ENCODE results near the gene RHPN2. TPM values are rescaled to one million over a fixed set of nuclear protein-coding genes. Genes with fewer than 3 reads are reported as not detected.

The RHPN2 gene
- total and polyA plus RNA-seq, 2 of the 13 experiments (the other 11 are each of a cell fraction or from before 2014, with no cell fraction given): 20.3 to 48.0 TPM

DNA sequence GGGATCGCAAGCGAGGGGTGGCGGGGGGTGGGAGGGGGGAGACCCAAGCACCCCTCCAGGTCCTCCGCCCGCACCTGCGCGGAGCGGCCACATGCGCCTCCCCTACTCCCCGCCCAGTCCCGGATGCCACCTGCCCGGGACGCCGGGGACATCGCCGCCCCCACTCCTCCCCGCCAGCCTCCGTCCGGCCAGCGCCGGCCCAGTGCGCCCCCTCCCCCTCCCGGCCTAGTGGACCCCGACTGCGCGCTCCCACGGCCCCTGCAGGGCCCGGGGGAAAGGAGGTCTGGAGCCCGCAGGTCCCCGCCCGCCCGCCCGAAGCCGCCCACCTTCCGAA, 263 bp downstream of the RHPN2 start:
- DNase-seq (ENCODE audit: low spot score) (no peak), FAIRE-seq (no peak), ATAC-seq (peak; percentile 71)
- Histone ChIP-seq H3K9ac (ENCODE audit: insufficient read depth, low read depth, low read length) (peak overlapping the region; percentile 88), H3K4me2 (ENCODE audit: low read depth, low read length) (peak overlapping the region; percentile 91), H3K4me3 (replicated peaks in 1 of 3; ENCODE audit: insufficient read depth in 1 of 3, low read depth in 2 of 3, low read length in 3 of 3) (peak overlapping the region; percentile 82 to 96 (median 96); a peak in 5 of 6 replicates), H3K36me3 (replicated peaks in 1 of 2; ENCODE audit: control insufficient read depth in 1 of 2, insufficient read depth in 2 of 2, low read length in 2 of 2) (peaks cover 0 to 2% of the 10 kb centered on the region in 2 experiments; a peak in 2 of 5 replicates), H4K20me1 (ENCODE audit: insufficient read depth, low read length) (peaks cover 33% of the 10 kb centered on the region), H3K79me2 (ENCODE audit: insufficient read depth, low read length) (peaks cover 47% of the 10 kb centered on the region), H2AFZ (ENCODE audit: low read length) (no peak overlapping the region), H3K27me3 (ENCODE audit: control insufficient read depth in 1 of 2, insufficient read depth in 2 of 2, low read length in 2 of 2) (no peaks in the 10 kb centered on the region), H3K4me1 (ENCODE audit: insufficient read depth, low read length) (peaks cover 59% of the 10 kb centered on the region), H3K9me3 (ENCODE audit: low read length) (no peaks in the 10 kb centered on the region), H3K27ac (ENCODE audit: extremely low read length, insufficient read depth, low read length) (peak overlapping the region; percentile 64)
- CTCF ChIA-PET (ENCODE audit: low intra/inter-chr PET ratio, low total read pairs): no interaction called here
- intact Hi-C loops (cut with micrococcal nuclease; ENCODE audit: unreplicated experiment) (loop anchor here (1.0 to 10.0 kb wide), 3 partner anchors 16 to 90 kb away; partner anchors contain the start of genes CEP89, FAAP24 and GPATCH1), in situ Hi-C loops (cut with HindIII; ENCODE audit: extremely low pct_ligation_motif_present, low pct_unique_long_range_greater_than_20kb) (no loop called here)
- POLR2A ChIA-PET: interaction anchor here (1.8 to 4.5 kb wide), 2 partner anchors 23 to 27 kb away, joined by 5 to 28 read pairs; no protein-coding TSS in a partner anchor
- BruUV-seq (replicated peaks): no TSS peak
- no CpG with 5 or more reads among the region's 35 CpGs for WGBS (ENCODE audit: low lambda C conversion rate)
- TF ChIP-seq, protein P1, sequence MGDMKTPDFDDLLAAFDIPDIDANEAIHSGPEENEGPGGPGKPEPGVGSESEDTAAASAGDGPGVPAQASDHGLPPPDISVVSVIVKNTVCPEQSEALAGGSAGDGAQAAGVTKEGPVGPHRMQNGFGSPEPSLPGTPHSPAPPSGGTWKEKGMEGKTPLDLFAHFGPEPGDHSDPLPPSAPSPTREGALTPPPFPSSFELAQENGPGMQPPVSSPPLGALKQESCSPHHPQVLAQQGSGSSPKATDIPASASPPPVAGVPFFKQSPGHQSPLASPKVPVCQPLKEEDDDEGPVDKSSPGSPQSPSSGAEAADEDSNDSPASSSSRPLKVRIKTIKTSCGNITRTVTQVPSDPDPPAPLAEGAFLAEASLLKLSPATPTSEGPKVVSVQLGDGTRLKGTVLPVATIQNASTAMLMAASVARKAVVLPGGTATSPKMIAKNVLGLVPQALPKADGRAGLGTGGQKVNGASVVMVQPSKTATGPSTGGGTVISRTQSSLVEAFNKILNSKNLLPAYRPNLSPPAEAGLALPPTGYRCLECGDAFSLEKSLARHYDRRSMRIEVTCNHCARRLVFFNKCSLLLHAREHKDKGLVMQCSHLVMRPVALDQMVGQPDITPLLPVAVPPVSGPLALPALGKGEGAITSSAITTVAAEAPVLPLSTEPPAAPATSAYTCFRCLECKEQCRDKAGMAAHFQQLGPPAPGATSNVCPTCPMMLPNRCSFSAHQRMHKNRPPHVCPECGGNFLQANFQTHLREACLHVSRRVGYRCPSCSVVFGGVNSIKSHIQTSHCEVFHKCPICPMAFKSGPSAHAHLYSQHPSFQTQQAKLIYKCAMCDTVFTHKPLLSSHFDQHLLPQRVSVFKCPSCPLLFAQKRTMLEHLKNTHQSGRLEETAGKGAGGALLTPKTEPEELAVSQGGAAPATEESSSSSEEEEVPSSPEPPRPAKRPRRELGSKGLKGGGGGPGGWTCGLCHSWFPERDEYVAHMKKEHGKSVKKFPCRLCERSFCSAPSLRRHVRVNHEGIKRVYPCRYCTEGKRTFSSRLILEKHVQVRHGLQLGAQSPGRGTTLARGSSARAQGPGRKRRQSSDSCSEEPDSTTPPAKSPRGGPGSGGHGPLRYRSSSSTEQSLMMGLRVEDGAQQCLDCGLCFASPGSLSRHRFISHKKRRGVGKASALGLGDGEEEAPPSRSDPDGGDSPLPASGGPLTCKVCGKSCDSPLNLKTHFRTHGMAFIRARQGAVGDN (CRISPR knock-in tag; IDR thresholded peaks at IDR 0.05): peak; percentile 7; the same call in 1 of the 2 replicates
- TF ChIP-seq ZNF496 (CRISPR knock-in tag; IDR thresholded peaks at IDR 0.05; ENCODE audit: insufficient replicate concordance) (no peak), SOX13 (IDR thresholded peaks at IDR 0.05) (no peak), SOX13 (CRISPR knock-in tag; conservative IDR thresholded peaks at IDR 0.05 in 1 of 2, IDR thresholded peaks at IDR 0.05 in 1 of 2) (no peak), SRY (CRISPR knock-in tag; IDR thresholded peaks at IDR 0.05) (no peak), STAG1 (CRISPR knock-in tag; IDR thresholded peaks at IDR 0.05) (0 out of 2 replicates have a peak, but pooled peaks have one; percentile 2), GZF1 (CRISPR knock-in tag; IDR thresholded peaks at IDR 0.05) (no peak), ZEB1 (IDR thresholded peaks at IDR 0.05; ENCODE audit: insufficient replicate concordance, low read depth) (peak; percentile 45), HNRNPK (IDR thresholded peaks at IDR 0.05; ENCODE audit: low read depth, low read length, poor library complexity, severe bottlenecking) (peak; percentile 16)
- TF ChIP-seq, protein P2, sequence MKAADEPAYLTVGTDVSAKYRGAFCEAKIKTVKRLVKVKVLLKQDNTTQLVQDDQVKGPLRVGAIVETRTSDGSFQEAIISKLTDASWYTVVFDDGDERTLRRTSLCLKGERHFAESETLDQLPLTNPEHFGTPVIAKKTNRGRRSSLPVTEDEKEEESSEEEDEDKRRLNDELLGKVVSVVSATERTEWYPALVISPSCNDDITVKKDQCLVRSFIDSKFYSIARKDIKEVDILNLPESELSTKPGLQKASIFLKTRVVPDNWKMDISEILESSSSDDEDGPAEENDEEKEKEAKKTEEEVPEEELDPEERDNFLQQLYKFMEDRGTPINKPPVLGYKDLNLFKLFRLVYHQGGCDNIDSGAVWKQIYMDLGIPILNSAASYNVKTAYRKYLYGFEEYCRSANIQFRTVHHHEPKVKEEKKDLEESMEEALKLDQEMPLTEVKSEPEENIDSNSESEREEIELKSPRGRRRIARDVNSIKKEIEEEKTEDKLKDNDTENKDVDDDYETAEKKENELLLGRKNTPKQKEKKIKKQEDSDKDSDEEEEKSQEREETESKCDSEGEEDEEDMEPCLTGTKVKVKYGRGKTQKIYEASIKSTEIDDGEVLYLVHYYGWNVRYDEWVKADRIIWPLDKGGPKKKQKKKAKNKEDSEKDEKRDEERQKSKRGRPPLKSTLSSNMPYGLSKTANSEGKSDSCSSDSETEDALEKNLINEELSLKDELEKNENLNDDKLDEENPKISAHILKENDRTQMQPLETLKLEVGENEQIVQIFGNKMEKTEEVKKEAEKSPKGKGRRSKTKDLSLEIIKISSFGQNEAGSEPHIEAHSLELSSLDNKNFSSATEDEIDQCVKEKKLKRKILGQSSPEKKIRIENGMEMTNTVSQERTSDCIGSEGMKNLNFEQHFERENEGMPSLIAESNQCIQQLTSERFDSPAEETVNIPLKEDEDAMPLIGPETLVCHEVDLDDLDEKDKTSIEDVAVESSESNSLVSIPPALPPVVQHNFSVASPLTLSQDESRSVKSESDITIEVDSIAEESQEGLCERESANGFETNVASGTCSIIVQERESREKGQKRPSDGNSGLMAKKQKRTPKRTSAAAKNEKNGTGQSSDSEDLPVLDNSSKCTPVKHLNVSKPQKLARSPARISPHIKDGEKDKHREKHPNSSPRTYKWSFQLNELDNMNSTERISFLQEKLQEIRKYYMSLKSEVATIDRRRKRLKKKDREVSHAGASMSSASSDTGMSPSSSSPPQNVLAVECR (CRISPR knock-in tag; IDR thresholded peaks at IDR 0.05; ENCODE audit: borderline replicate concordance): peak; percentile 21
- TF ChIP-seq, protein P3, sequence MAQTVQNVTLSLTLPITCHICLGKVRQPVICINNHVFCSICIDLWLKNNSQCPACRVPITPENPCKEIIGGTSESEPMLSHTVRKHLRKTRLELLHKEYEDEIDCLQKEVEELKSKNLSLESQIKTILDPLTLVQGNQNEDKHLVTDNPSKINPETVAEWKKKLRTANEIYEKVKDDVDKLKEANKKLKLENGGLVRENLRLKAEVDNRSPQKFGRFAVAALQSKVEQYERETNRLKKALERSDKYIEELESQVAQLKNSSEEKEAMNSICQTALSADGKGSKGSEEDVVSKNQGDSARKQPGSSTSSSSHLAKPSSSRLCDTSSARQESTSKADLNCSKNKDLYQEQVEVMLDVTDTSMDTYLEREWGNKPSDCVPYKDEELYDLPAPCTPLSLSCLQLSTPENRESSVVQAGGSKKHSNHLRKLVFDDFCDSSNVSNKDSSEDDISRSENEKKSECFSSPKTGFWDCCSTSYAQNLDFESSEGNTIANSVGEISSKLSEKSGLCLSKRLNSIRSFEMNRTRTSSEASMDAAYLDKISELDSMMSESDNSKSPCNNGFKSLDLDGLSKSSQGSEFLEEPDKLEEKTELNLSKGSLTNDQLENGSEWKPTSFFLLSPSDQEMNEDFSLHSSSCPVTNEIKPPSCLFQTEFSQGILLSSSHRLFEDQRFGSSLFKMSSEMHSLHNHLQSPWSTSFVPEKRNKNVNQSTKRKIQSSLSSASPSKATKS (CRISPR knock-in tag; IDR thresholded peaks at IDR 0.05): no peak
- TF ChIP-seq, protein P4, sequence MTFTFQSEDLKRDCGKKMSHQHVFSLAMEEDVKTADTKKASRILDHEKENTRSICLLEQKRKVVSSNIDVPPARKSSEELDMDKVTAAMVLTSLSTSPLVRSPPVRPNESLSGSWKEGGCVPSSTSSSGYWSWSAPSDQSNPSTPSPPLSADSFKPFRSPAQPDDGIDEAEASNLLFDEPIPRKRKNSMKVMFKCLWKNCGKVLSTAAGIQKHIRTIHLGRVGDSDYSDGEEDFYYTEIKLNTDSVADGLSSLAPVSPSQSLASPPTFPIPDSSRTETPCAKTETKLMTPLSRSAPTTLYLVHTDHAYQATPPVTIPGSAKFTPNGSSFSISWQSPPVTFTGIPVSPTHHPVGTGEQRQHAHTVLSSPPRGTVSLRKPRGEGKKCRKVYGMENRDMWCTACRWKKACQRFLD (CRISPR knock-in tag; IDR thresholded peaks at IDR 0.05; ENCODE audit: borderline replicate concordance): no peak

Data from HepG2 (cell line).